Measurements from ENCODE around the gene NAA30. TPM values are rescaled to one million over a fixed set of nuclear protein-coding genes. Genes with fewer than 3 reads are reported as not detected.
"Not testable (repeated sequence)": the region's sequence is repeated elsewhere in the genome, so short reads cannot be mapped to it uniquely, and the experiment has no call there.

Gene NAA30
- polyA plus RNA-seq, 1 donor, result 24.3 TPM

GRCh38 chr14:57370187-57370586, 20.2 kb upstream of the NAA30 start:
- DNase-seq; H3K4me1 ChIP-seq (ENCODE audit: control insufficient read depth, insufficient read depth, low read length); H3K36me3 ChIP-seq (ENCODE audit: control insufficient read depth, insufficient read depth, low read length); H3K27ac ChIP-seq (ENCODE audit: low read length); H3K4me3 ChIP-seq (ENCODE audit: low read length); H3K27me3 ChIP-seq (ENCODE audit: control insufficient read depth, insufficient read depth, low read length); H3K9me3 ChIP-seq (ENCODE audit: control insufficient read depth, low read depth, low read length): not testable (repeated sequence)
- WGBS (ENCODE audit: insufficient coverage, low lambda C conversion rate), result 100% methylated on average over 1 of the region's 5 CpGs

DNA sequence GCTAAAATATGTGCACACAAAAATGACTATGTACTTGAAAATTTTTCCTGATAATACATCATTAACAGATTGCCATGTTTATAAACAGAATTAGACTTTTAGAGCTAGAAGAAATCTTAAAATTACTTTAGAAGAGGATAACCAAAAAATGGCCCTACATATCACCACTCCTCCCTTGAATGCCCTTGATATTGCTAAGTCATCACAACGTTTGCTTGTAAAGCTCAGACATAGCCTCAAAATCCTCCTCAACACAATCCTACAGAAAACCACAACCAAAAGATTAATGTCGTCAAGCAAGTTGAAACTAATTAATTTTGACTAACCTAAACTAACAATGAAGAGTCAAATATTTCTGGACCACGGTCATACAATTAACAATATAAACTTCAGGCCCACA, 19.4 kb upstream of the NAA30 start:
- H3K4me1 ChIP-seq (ENCODE audit: control insufficient read depth, insufficient read depth, low read length), result no peaks in the 10 kb centered on the region
- no peaks in the 10 kb centered on the region for H3K36me3 ChIP-seq (ENCODE audit: control insufficient read depth, insufficient read depth, low read length)
- no peak overlapping the region for H3K4me3 ChIP-seq (ENCODE audit: low read length)
- WGBS (ENCODE audit: insufficient coverage, low lambda C conversion rate), result no CpG with 5 or more reads among the region's 3 CpGs
- DNase-seq, result no peak
- no peaks in the 10 kb centered on the region for H3K9me3 ChIP-seq (ENCODE audit: control insufficient read depth, low read depth, low read length)
- H3K27ac ChIP-seq (ENCODE audit: low read length), result no peak overlapping the region
- H3K27me3 ChIP-seq (ENCODE audit: control insufficient read depth, insufficient read depth, low read length), result no peaks in the 10 kb centered on the region

GRCh38 chr14:57375156-57375555, 15.2 kb upstream of the NAA30 start:
- Histone ChIP-seq H3K36me3 (ENCODE audit: control insufficient read depth, insufficient read depth, low read length) (no peaks in the 10 kb centered on the region), H3K27me3 (ENCODE audit: control insufficient read depth, insufficient read depth, low read length) (no peaks in the 10 kb centered on the region), H3K9me3 (ENCODE audit: control insufficient read depth, low read depth, low read length) (no peaks in the 10 kb centered on the region), H3K4me3 (ENCODE audit: low read length) (no peak overlapping the region), H3K27ac (ENCODE audit: low read length) (no peak overlapping the region), H3K4me1 (ENCODE audit: control insufficient read depth, insufficient read depth, low read length) (no peaks in the 10 kb centered on the region)
- WGBS (ENCODE audit: insufficient coverage, low lambda C conversion rate), result no CpG with 5 or more reads among the region's 3 CpGs
- no peak for DNase-seq

GRCh38 chr14:57378661-57379060, 11.7 kb upstream of the NAA30 start:
- no peak overlapping the region for H3K27ac ChIP-seq (ENCODE audit: low read length)
- H3K27me3 ChIP-seq (ENCODE audit: control insufficient read depth, insufficient read depth, low read length), result no peaks in the 10 kb centered on the region
- H3K4me3 ChIP-seq (ENCODE audit: low read length), result no peak overlapping the region
- H3K36me3 ChIP-seq (ENCODE audit: control insufficient read depth, insufficient read depth, low read length), result no peaks in the 10 kb centered on the region
- no peaks in the 10 kb centered on the region for H3K4me1 ChIP-seq (ENCODE audit: control insufficient read depth, insufficient read depth, low read length)
- DNase-seq, result no peak
- H3K9me3 ChIP-seq (ENCODE audit: control insufficient read depth, low read depth, low read length), result no peaks in the 10 kb centered on the region

- H3K27me3 ChIP-seq (ENCODE audit: control insufficient read depth, insufficient read depth, low read length), result no peaks in the 10 kb centered on the region
- WGBS (ENCODE audit: insufficient coverage, low lambda C conversion rate), result 94% methylated on average over 2 of the region's 3 CpGs
These were observed 9.5 kb upstream of the NAA30 start for GRCh38 chr14:57380935-57381334.

DNA sequence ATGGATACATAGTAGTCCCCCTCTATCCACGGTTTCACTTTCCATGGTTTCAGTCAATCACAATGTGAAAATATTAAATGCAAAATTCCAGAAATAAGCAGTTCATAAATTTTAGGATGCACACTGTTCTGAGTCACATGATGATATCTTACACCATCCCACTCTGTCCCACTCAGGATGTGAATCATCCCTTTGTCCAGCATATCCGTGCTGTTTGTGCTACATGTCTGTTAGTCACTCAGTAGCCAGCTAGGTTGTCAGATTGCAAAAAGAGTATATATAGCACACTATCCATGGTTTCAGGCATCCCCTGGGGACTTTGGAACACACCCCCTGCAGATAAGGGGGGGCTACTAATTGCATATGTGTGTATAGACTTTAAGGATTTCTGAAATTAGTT, 8.1 kb upstream of the NAA30 start:
- Histone ChIP-seq H3K27me3 (ENCODE audit: control insufficient read depth, insufficient read depth, low read length) (no peaks in the 10 kb centered on the region), H3K27ac (ENCODE audit: low read length) (no peak overlapping the region), H3K4me3 (ENCODE audit: low read length) (no peak overlapping the region), H3K36me3 (ENCODE audit: control insufficient read depth, insufficient read depth, low read length) (no peaks in the 10 kb centered on the region), H3K4me1 (ENCODE audit: control insufficient read depth, insufficient read depth, low read length) (no peaks in the 10 kb centered on the region), H3K9me3 (ENCODE audit: control insufficient read depth, low read depth, low read length) (no peaks in the 10 kb centered on the region)
- WGBS (ENCODE audit: insufficient coverage, low lambda C conversion rate), result no CpG with 5 or more reads among the region's 2 CpGs
- no peak for DNase-seq

More at GRCh38 chr14:57380935-57381334, 9.5 kb upstream of the NAA30 start:
- Histone ChIP-seq H3K27ac (ENCODE audit: low read length) (no peak overlapping the region), H3K4me1 (ENCODE audit: control insufficient read depth, insufficient read depth, low read length) (no peaks in the 10 kb centered on the region), H3K9me3 (ENCODE audit: control insufficient read depth, low read depth, low read length) (no peaks in the 10 kb centered on the region), H3K36me3 (ENCODE audit: control insufficient read depth, insufficient read depth, low read length) (no peaks in the 10 kb centered on the region), H3K4me3 (ENCODE audit: low read length) (no peak overlapping the region)
- DNase-seq, result no peak

- Histone ChIP-seq H3K4me3 (ENCODE audit: low read length) (no peak overlapping the region), H3K27ac (ENCODE audit: low read length) (no peak overlapping the region), H3K9me3 (ENCODE audit: control insufficient read depth, low read depth, low read length) (no peaks in the 10 kb centered on the region), H3K27me3 (ENCODE audit: control insufficient read depth, insufficient read depth, low read length) (no peaks in the 10 kb centered on the region), H3K36me3 (ENCODE audit: control insufficient read depth, insufficient read depth, low read length) (no peaks in the 10 kb centered on the region), H3K4me1 (ENCODE audit: control insufficient read depth, insufficient read depth, low read length) (no peaks in the 10 kb centered on the region)
- no peak for DNase-seq
These were observed 7.2 kb upstream of the NAA30 start for GRCh38 chr14:57383125-57383745.

DNA sequence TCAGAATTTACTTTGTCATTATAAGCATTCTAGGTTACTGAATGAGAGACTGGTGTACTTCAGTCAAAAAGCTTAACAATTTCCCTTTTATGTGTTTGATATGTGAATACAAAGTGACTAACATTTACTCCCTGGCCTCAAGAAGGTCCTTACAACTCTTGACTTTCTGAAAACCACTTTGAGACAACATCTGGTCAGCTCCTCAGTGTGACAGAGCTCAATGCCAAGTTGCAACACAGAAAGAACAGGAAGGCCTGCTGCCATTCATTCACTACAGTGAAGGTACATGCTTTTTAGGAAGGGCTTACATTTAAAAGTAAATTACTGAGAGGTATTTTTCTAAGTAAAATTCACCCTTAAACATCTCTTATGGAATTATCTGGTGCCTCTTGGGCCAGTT, 2.3 kb upstream of the NAA30 start:
- H3K27ac ChIP-seq (ENCODE audit: low read length), result no peak overlapping the region
- peaks cover 6% of the 10 kb centered on the region for H3K4me1 ChIP-seq (ENCODE audit: control insufficient read depth, insufficient read depth, low read length)
- no peak overlapping the region for H3K4me3 ChIP-seq (ENCODE audit: low read length)
- no peaks in the 10 kb centered on the region for H3K27me3 ChIP-seq (ENCODE audit: control insufficient read depth, insufficient read depth, low read length)
- H3K9me3 ChIP-seq (ENCODE audit: control insufficient read depth, low read depth, low read length), result no peaks in the 10 kb centered on the region
- DNase-seq, result no peak
- H3K36me3 ChIP-seq (ENCODE audit: control insufficient read depth, insufficient read depth, low read length), result no peaks in the 10 kb centered on the region

GRCh38 chr14:57389646-57390036, 745 bp upstream of the NAA30 start:
- WGBS (ENCODE audit: insufficient coverage, low lambda C conversion rate), result no CpG with 5 or more reads among the region's 5 CpGs
- no peaks in the 10 kb centered on the region for H3K27me3 ChIP-seq (ENCODE audit: control insufficient read depth, insufficient read depth, low read length)
- H3K4me1 ChIP-seq (ENCODE audit: control insufficient read depth, insufficient read depth, low read length), result peaks cover 6% of the 10 kb centered on the region
- DNase-seq, result peak in 1 of 2 donors; percentile 13
- no peaks in the 10 kb centered on the region for H3K9me3 ChIP-seq (ENCODE audit: control insufficient read depth, low read depth, low read length)
- peak overlapping the region; percentile 81 for H3K27ac ChIP-seq (ENCODE audit: low read length)
- peak overlapping the region; percentile 61 for H3K4me3 ChIP-seq (ENCODE audit: low read length)
- no peaks in the 10 kb centered on the region for H3K36me3 ChIP-seq (ENCODE audit: control insufficient read depth, insufficient read depth, low read length)

DNA sequence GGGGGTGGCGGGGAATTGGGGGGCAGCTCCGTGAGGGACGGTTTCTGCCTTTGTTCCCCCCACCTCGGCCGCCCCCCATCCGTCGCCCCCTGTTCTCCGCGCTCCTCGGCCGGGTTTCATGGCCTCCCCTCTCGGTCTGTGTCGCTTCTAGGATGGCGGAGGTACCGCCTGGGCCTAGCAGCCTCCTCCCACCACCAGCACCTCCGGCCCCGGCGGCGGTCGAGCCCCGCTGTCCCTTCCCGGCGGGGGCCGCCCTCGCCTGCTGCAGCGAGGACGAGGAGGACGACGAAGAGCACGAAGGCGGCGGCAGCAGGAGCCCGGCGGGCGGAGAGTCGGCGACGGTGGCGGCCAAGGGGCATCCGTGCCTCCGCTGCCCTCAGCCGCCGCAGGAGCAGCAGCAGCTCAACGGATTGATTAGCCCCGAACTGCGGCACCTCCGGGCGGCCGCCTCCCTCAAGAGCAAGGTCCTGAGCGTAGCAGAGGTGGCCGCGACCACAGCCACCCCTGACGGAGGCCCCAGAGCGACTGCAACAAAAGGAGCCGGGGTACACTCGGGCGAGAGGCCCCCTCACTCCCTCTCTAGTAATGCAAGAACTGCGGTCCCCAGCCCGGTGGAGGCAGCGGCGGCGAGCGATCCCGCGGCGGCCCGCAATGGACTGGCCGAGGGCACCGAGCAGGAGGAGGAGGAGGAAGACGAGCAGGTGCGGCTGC, 575 bp downstream of the NAA30 start:
- no peaks in the 10 kb centered on the region for H3K27me3 ChIP-seq (ENCODE audit: control insufficient read depth, insufficient read depth, low read length)
- no CpG with 5 or more reads among the region's 71 CpGs for WGBS (ENCODE audit: insufficient coverage, low lambda C conversion rate)

More for the DNA sequence above, 575 bp downstream of the NAA30 start:
- Histone ChIP-seq H3K9me3 (ENCODE audit: control insufficient read depth, low read depth, low read length) (no peaks in the 10 kb centered on the region), H3K4me3 (ENCODE audit: low read length) (peak overlapping the region; percentile 61), H3K4me1 (ENCODE audit: control insufficient read depth, insufficient read depth, low read length) (peaks cover 6% of the 10 kb centered on the region), H3K36me3 (ENCODE audit: control insufficient read depth, insufficient read depth, low read length) (no peaks in the 10 kb centered on the region), H3K27ac (ENCODE audit: low read length) (peak overlapping the region; percentile 81)
- peak; percentile 20 to 84 for DNase-seq
